RPMI7951 (cell line): ENCODE measurements around the gene CCNL2. TPM values are rescaled to one million over a fixed set of nuclear protein-coding genes. Genes with fewer than 3 reads are reported as not detected.
A peak's percentile ranks its signal among the peaks of the same experiment; 100 is the strongest.
"Not testable (repeated sequence)": the region's sequence is repeated elsewhere in the genome, so short reads cannot be mapped to it uniquely, and the experiment has no call there.

Experiments
- DNase-seq: peaks from one replicate; pipeline ENCODE4 v3.0.0-alpha.2; 2012; ENCODE audit warnings: low read depth
- total RNA-seq: library from RNA; depleted of rRNA; stranded (reverse); fragments of >200 nt; shearing (Covaris generic); gene quantifications from 2 replicates; pipeline ENCODE4 v1.2.3, GENCODE V29; 2014; rRNA removed

CCNL2 gene
- total RNA-seq: 62.8 and 66.2 TPM in 2 replicates

GRCh38 chr1:1399187-1399871 lies at the start of gene CCNL2:
Gene CCNL2 (minus strand): TSS chr1:1399335. CDS start chr1:1399306, 29 bp downstream.
- peak; percentile 98 for DNase-seq

- DNase-seq: not testable (repeated sequence)
Measured at GRCh38 chr1:1446631-1447030, 47.5 kb upstream of the CCNL2 start.

- no peak for DNase-seq
Measured at GRCh38 chr1:1442069-1442770, 43.1 kb upstream of the CCNL2 start.

GRCh38 chr1:1441002-1441888 lies 42.1 kb upstream of the CCNL2 start:
- DNase-seq: no peak

- DNase-seq: no peak
Measured at GRCh38 chr1:1440262-1441001, 41.3 kb upstream of the CCNL2 start.

- DNase-seq: no peak
Measured at GRCh38 chr1:1439546-1440261, 40.6 kb upstream of the CCNL2 start.

GRCh38 chr1:1438531-1439381 lies 39.6 kb upstream of the CCNL2 start:
- DNase-seq: no peak

GRCh38 chr1:1437904-1438376 lies 38.8 kb upstream of the CCNL2 start:
- DNase-seq: peak; percentile 33

GRCh38 chr1:1437033-1437903 lies 38.1 kb upstream of the CCNL2 start:
- no peak for DNase-seq

GRCh38 chr1:1436630-1437032 lies 37.5 kb upstream of the CCNL2 start:
- DNase-seq: no peak

- DNase-seq: no peak
Measured at GRCh38 chr1:1435911-1436629, 36.9 kb upstream of the CCNL2 start.

- DNase-seq: peak; percentile 61
Measured at GRCh38 chr1:1435106-1435903, 36.2 kb upstream of the CCNL2 start, which contains the start of gene VWA1. Gene VWA1 (plus strand): TSS chr1:1435690. CDS start chr1:1435749, 59 bp downstream.

- DNase-seq: no peak
Measured at GRCh38 chr1:1434824-1435105, 35.6 kb upstream of the CCNL2 start.

- no peak for DNase-seq
Measured at GRCh38 chr1:1434131-1434823, 35.1 kb upstream of the CCNL2 start.

GRCh38 chr1:1433804-1434130 lies 34.6 kb upstream of the CCNL2 start:
- peak; percentile 30 for DNase-seq

GRCh38 chr1:1432951-1433803 lies 34.0 kb upstream of the CCNL2 start:
- no peak for DNase-seq
